K562 (cell line): Measurements from ENCODE around the gene TGFB2. TPM values are rescaled to one million over a fixed set of nuclear protein-coding genes. Genes with fewer than 3 reads are reported as not detected.

ENCODE experiments used
- ATAC-seq: fragments of 200-7000 bp; cut with Tn5 transposase; 3 replicates; pipeline ENCODE4 v1.9.1; 2020; ENCODE audit warnings: moderate library complexity
- BruUV-seq: library from RNA; stranded (reverse); fragments of 400-500 nt; replicated peaks from 2 replicates; lab custom pipeline; 2021; lab: Mats Ljungman, UMichigan
- CTCF ChIA-PET: fragments of 300-600 bp; formaldehyde crosslinking; extraction: SDS; loops from one replicate; lab custom pipeline; 2021; ENCODE audit warnings: low intra/inter-chr PET ratio; lab: Yijun Ruan, JAX
- POLR2A ChIA-PET: fragments of 300-600, 350-650 bp; sonication (Branson Sonifier 250); formaldehyde crosslinking; extraction: SDS; loops from one replicate; lab custom pipeline; 2021; ENCODE audit warnings: antibody characterized with exemption, inconsistent platforms; lab: Yijun Ruan, JAX
- DNase-seq, 4 experiments: peaks; one replicate each; pipeline versions ENCODE4 v3.0.0 to v3.0.0-alpha.2; 2011 to 2018; ENCODE audit warnings: low spot score in 3 of 4, mixed read lengths in 3 of 4; ENCODE audit errors: extremely low read depth in 1 of 4
- FAIRE-seq: peaks from 2 replicates; lab custom pipeline; 2011; peaks lifted over from hg19 to GRCh38; lab: Jason Lieb, UNC
- H2AFZ ChIP-seq: 2 replicates; pipeline ENCODE4 v1.6.0; 2011; ENCODE audit warnings: low read depth, low read length, control low read depth, inconsistent platforms
- H3K27ac ChIP-seq: fragments of 200-600 bp; 3 replicates; pipeline ENCODE4 v1.8.0; 2011; ENCODE audit warnings: low read depth, mild to moderate bottlenecking, control low read depth, inconsistent platforms, low read length, moderate library complexity, mixed read lengths; ENCODE audit errors: extremely low read depth
- H3K27me3 ChIP-seq, 2 experiments: fragments of 300-600 bp in 1 of 2; 2 replicates in 1 of 2; 3 replicates in 1 of 2; pipeline versions ENCODE4 v1.6.0 to v1.8.0; 2011; ENCODE audit warnings: inconsistent platforms in 2 of 2, low read length in 2 of 2, mild to moderate bottlenecking in 1 of 2, mixed read lengths in 1 of 2, moderate library complexity in 1 of 2; ENCODE audit not compliant: control insufficient read depth in 2 of 2, insufficient read depth in 2 of 2
- H3K36me3 ChIP-seq: fragments of 300-600 bp; 3 replicates; pipeline ENCODE4 v1.8.0; 2011; ENCODE audit warnings: mild to moderate bottlenecking, low read length, inconsistent platforms; ENCODE audit not compliant: control insufficient read depth, insufficient read depth
- H3K4me1 ChIP-seq, 2 experiments: fragments of 200-600 bp in 1 of 2; replicated peaks in 1 of 2; 2 replicates in 1 of 2; 3 replicates in 1 of 2; pipeline versions ENCODE4 v1.5.1 to v1.8.0; 2011; ENCODE audit warnings: inconsistent platforms in 2 of 2, low read length in 2 of 2, mild to moderate bottlenecking in 1 of 2, mixed read lengths in 1 of 2, moderate library complexity in 1 of 2; ENCODE audit not compliant: control insufficient read depth in 2 of 2, insufficient read depth in 2 of 2
- H3K4me2 ChIP-seq: 2 replicates; pipeline ENCODE4 v1.6.1; 2011; ENCODE audit warnings: low read length, control low read depth, inconsistent platforms, mixed read lengths; ENCODE audit not compliant: insufficient read depth
- H3K4me3 ChIP-seq: fragments of 200-600 bp; sonication (generic), shearing (Covaris generic); 2 replicates; pipeline ENCODE4 v1.5.1; 2016; ENCODE audit warnings: control low read depth, inconsistent platforms
- H3K79me2 ChIP-seq: fragments of 200-600 bp; 3 replicates; pipeline ENCODE4 v1.8.0; 2011; ENCODE audit warnings: low read length, inconsistent platforms; ENCODE audit not compliant: control insufficient read depth, insufficient read depth
- H3K9ac ChIP-seq, 2 experiments: 2 replicates each; pipeline versions ENCODE4 v1.6.0 to v1.6.1; 2011; ENCODE audit warnings: low read depth in 2 of 2, low read length in 2 of 2, control low read depth in 1 of 2, inconsistent platforms in 1 of 2, mild to moderate bottlenecking in 1 of 2, mixed read lengths in 1 of 2; ENCODE audit not compliant: insufficient read depth in 1 of 2
- H3K9me1 ChIP-seq: one replicate; pipeline ENCODE4 v1.6.0; 2011; ENCODE audit warnings: inconsistent platforms, mild to moderate bottlenecking, low read length, moderate library complexity; ENCODE audit not compliant: control insufficient read depth, insufficient read depth
- H3K9me3 ChIP-seq: replicated peaks from 2 replicates; pipeline ENCODE4 v1.5.1; 2011; ENCODE audit warnings: low read depth, low read length, inconsistent platforms; ENCODE audit not compliant: control insufficient read depth, insufficient read depth
- H4K20me1 ChIP-seq: replicated peaks from 2 replicates; pipeline ENCODE4 v1.6.1; 2011; ENCODE audit warnings: low read length, inconsistent platforms, mixed read lengths; ENCODE audit not compliant: control insufficient read depth, insufficient read depth
- BRF1 ChIP-seq: IDR thresholded peaks from 3 replicates; pipeline ENCODE4 v1.6.1; 2011; ENCODE audit warnings: borderline replicate concordance, mild to moderate bottlenecking; ENCODE audit not compliant: insufficient read length; ENCODE audit errors: extremely low read depth
- GABPA ChIP-seq: fragments of 200-800 bp; sonication (Bioruptor generic); conservative IDR thresholded peaks from 2 replicates; pipeline ENCODE4 v1.6.1; 2016; ENCODE audit warnings: low read depth, missing genetic modification characterization, missing compliant biosample characterization
- HDAC1 ChIP-seq, 2 experiments: fragments of 450-650 bp; IDR thresholded peaks; 2 replicates each; pipeline ENCODE4 v1.6.1; 2016 to 2017; ENCODE audit warnings: inconsistent platforms in 1 of 2, mild to moderate bottlenecking in 1 of 2, moderate library complexity in 1 of 2
- HLTF ChIP-seq: fragments of 450-650 bp; IDR thresholded peaks from 2 replicates; pipeline ENCODE4 v1.6.1; 2016
- HNRNPL ChIP-seq: fragments of 200-400 bp; formaldehyde crosslinking; IDR thresholded peaks from 2 replicates; pipeline ENCODE4 v1.6.1; 2017; ENCODE audit warnings: low read depth, mild to moderate bottlenecking, low read length
- KDM2B ChIP-seq: fragments of 250-450 bp; sonication (Bioruptor Pico); IDR thresholded peaks from 2 replicates; pipeline ENCODE4 v1.8.0; 2021; ENCODE audit warnings: mild to moderate bottlenecking, moderate library complexity
- KHSRP ChIP-seq: fragments of 450-650 bp; IDR thresholded peaks from 2 replicates; pipeline ENCODE4 v1.6.1; 2017
- KLF10 ChIP-seq: fragments of 250-450 bp; sonication (Bioruptor Pico); IDR thresholded peaks from 2 replicates; pipeline ENCODE4 v1.6.1; 2021; ENCODE audit warnings: matching md5 sums
- KLF6 ChIP-seq: fragments of 250-450 bp; sonication (Bioruptor Pico); IDR thresholded peaks from 2 replicates; pipeline ENCODE4 v1.4.0; 2020; ENCODE audit warnings: mild to moderate bottlenecking, moderate library complexity, borderline replicate concordance
- MEF2A ChIP-seq: IDR thresholded peaks from 2 replicates; pipeline ENCODE4 v1.6.1; 2011; ENCODE audit warnings: low read depth, mild to moderate bottlenecking, low read length, moderate library complexity; ENCODE audit not compliant: control insufficient read depth
- MIER1 ChIP-seq: fragments of 450-650 bp; IDR thresholded peaks from 2 replicates; pipeline ENCODE4 v1.6.1; 2016; ENCODE audit warnings: antibody characterized with exemption, mild to moderate bottlenecking, low read depth
- NCOA6 ChIP-seq: fragments of 450-650 bp; IDR thresholded peaks from 2 replicates; pipeline ENCODE4 v1.6.1; 2017; ENCODE audit warnings: mild to moderate bottlenecking
- PHB2 ChIP-seq: fragments of 450-650 bp; IDR thresholded peaks from 2 replicates; pipeline ENCODE4 v1.6.1; 2017; ENCODE audit warnings: low read depth
- PKNOX1 ChIP-seq: fragments of 450-650 bp; IDR thresholded peaks from 2 replicates; pipeline ENCODE4 v1.6.1; 2016
- RHOXF2B ChIP-seq: fragments of 250-450 bp; sonication (Bioruptor Pico); conservative IDR thresholded peaks from 2 replicates; pipeline ENCODE4 v1.5.1; 2021
- STAG1 ChIP-seq: sonication (generic); formaldehyde crosslinking; IDR thresholded peaks from 2 replicates; pipeline ENCODE4 v1.5.0; 2020; ENCODE audit warnings: missing genetic modification reagents, borderline replicate concordance
- TAF1 ChIP-seq: IDR thresholded peaks from 2 replicates; pipeline ENCODE4 v1.6.1; 2011; ENCODE audit warnings: mild to moderate bottlenecking, low read length, moderate library complexity; ENCODE audit not compliant: insufficient read depth, control insufficient read depth, severe bottlenecking; ENCODE audit errors: extremely low read depth
- XRCC5 ChIP-seq: fragments of 200-400 bp; formaldehyde crosslinking; IDR thresholded peaks from 2 replicates; pipeline ENCODE4 v1.6.1; 2017; ENCODE audit warnings: low read depth, mild to moderate bottlenecking, low read length
- ZFP30 ChIP-seq: fragments of 250-450 bp; sonication (Bioruptor Pico); IDR thresholded peaks from 2 replicates; pipeline ENCODE4 v1.8.0; 2022; ENCODE audit warnings: moderate library complexity, mild to moderate bottlenecking, inconsistent platforms, borderline replicate concordance
- WGBS: fragments of 100-300 bp; shearing (Covaris generic); methylation state at CpG from one replicate; pipeline ENCODE4 v1.1.6; 2016; ENCODE audit warnings: low coverage, mixed read lengths; ENCODE audit not compliant: insufficient coverage; ENCODE audit errors: missing lambda C conversion rate; 5-methylcytosine and 5-hydroxymethylcytosine counted together
- in situ Hi-C: fragments of 300-500 bp; cut with MboI; formaldehyde crosslinking; loops from 4 replicates; pipeline ENCODE4 v1.15.0; 2018; ENCODE audit warnings: inconsistent platforms, mixed read lengths
- intact Hi-C: fragments of 100-400 bp; cut with micrococcal nuclease; formaldehyde crosslinking; loops from 2 replicates; pipeline ENCODE4 v1.14.2; 2022
- polyA plus RNA-seq, 8 experiments: library from polyadenylated mRNA; depleted of rRNA in 4 of 8; stranded (reverse) in 5 of 8; unstranded in 3 of 8; fragments of >200 nt; fragmentation: Nextera tagmentation in 2 of 8; fragmentation: Illumina TruSeq in 1 of 8; extraction: Ambion mirVana in 2 of 8; extraction: Trizol in 1 of 8; gene quantifications; 2 replicates each; pipeline versions ENCODE4 v1.2.1 to v1.2.3, GENCODE V29; 2011 to 2014; ENCODE audit warnings: inconsistent platforms in 1 of 8, missing spikeins in 1 of 8
- total RNA-seq, 7 experiments: library from RNA; depleted of rRNA in 6 of 7; stranded (reverse); fragments of >200 nt in 6 of 7; fragmentation: Illumina TruSeq in 2 of 7; extraction: Trizol in 2 of 7; gene quantifications; 2 replicates each; pipeline versions ENCODE4 v1.2.1 to v1.2.3, GENCODE V29; 2011 to 2021; ENCODE audit warnings: low replicate concordance in 1 of 7

Gene TGFB2
- total and polyA plus RNA-seq, 9 of the 15 experiments (the other 6 are each of a cell fraction or from before 2014, with no cell fraction given), result 0.03 to 0.41 (median 0.11) TPM; not detected in 3

- H3K4me1 ChIP-seq, result no peaks in the 10 kb centered on the region
- no peaks in the 10 kb centered on the region for H3K9me3 ChIP-seq
- no peaks in the 10 kb centered on the region for H4K20me1 ChIP-seq
- FAIRE-seq, result no peak
- no peaks in the 10 kb centered on the region for H3K36me3 ChIP-seq
- H3K4me2 ChIP-seq, result no peak overlapping the region
- intact Hi-C loops, result no loop called here
- CTCF ChIA-PET, result no interaction called here
- in situ Hi-C loops, result no loop called here
- H3K9ac ChIP-seq, result no peak overlapping the region
- H3K9me1 ChIP-seq, result no peaks in the 10 kb centered on the region
- no peak overlapping the region for H3K27ac ChIP-seq
- no peaks in the 10 kb centered on the region for H3K79me2 ChIP-seq
- ATAC-seq, result no peak
- no peak overlapping the region for H3K4me3 ChIP-seq
- H2AFZ ChIP-seq, result no peak overlapping the region
- POLR2A ChIA-PET, result interaction anchor here (0.6 kb wide), 1 partner anchor 15 kb away, joined by 3 read pairs; no protein-coding TSS in a partner anchor
- TF ChIP-seq BRF1 (no peak), ZFP30 (CRISPR knock-in tag) (no peak), MIER1 (no peak)
- TF ChIP-seq, all 486 proteins: peak for 0
- no peak for DNase-seq
- no TSS peak for BruUV-seq
- H3K27me3 ChIP-seq, result peaks cover 5 to 11% of the 10 kb centered on the region in 2 experiments; a peak in 3 of 5 replicates
- WGBS, result 3% methylated on average over 4 of the region's 4 CpGs
Observed at GRCh38 chr1:218382261-218382660, 37.1 kb downstream of the TGFB2 start.

- Histone ChIP-seq H4K20me1 (no peaks in the 10 kb centered on the region), H3K27me3 (peaks cover 5 to 11% of the 10 kb centered on the region in 2 experiments; a peak in 3 of 5 replicates), H3K79me2 (no peaks in the 10 kb centered on the region), H2AFZ (no peak overlapping the region), H3K4me1 (no peaks in the 10 kb centered on the region), H3K9me3 (no peaks in the 10 kb centered on the region), H3K4me2 (no peak overlapping the region), H3K9me1 (no peaks in the 10 kb centered on the region), H3K36me3 (no peaks in the 10 kb centered on the region), H3K4me3 (no peak overlapping the region), H3K27ac (no peak overlapping the region), H3K9ac (no peak overlapping the region)
- WGBS, result 0% methylated on average over 2 of the region's 2 CpGs
- no peak for DNase-seq
- CTCF ChIA-PET, result no interaction called here
- in situ Hi-C loops, result no loop called here
- no peak for ATAC-seq
- intact Hi-C loops, result no loop called here
- no TSS peak for BruUV-seq
- no peak for FAIRE-seq
- POLR2A ChIA-PET, result no interaction called here
- TF ChIP-seq STAG1 (CRISPR knock-in tag) (no peak), KLF6 (no peak), MEF2A (no peak), KLF10 (CRISPR knock-in tag) (no peak), HLTF (no peak), RHOXF2B (CRISPR knock-in tag) (no peak), PHB2 (no peak), PKNOX1 (no peak), HNRNPL (no peak), XRCC5 (no peak), KDM2B (no peak), TAF1 (no peak), HDAC1 (IDR thresholded peaks at IDR 0.05) (no peak), KHSRP (no peak), GABPA (tag) (no peak), NCOA6 (no peak)
Observed at GRCh38 chr1:218383051-218383450, 37.9 kb downstream of the TGFB2 start.
